Measurements from ENCODE around the gene FOXL1.

FOXL1 gene

DNA sequence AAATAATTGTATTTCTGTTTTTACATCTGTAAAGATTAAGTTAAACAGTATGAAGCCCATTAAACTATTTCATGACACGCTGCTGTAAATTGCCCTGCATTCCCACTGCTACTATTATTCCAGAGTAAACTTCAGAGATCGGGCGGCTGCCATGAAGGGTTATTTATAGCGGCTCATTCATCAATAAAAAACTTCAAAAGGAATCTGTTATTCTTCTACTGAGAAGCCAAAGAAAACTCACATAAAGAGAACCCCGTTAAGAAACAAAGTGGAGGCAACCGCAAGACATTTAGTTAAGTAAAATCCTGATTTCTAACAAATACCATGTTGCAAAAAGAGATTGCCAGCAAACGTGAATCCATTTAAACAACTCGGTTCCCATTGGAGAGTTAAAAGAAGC lies 16.4 kb downstream of the FOXL1 start:
- H3F3A ChIP-seq (ENCODE audit: insufficient read depth, low read length) = no peaks in the 10 kb centered on the region
- no peak overlapping the region for H2AFZ ChIP-seq (ENCODE audit: low read length)
- H3K27me3 ChIP-seq (ENCODE audit: insufficient read depth, low read length) = peaks cover 8% of the 10 kb centered on the region; the same call in 1 of the 2 replicates
- no peaks in the 10 kb centered on the region for H3K9me2 ChIP-seq (ENCODE audit: low read depth, low read length)
- no peaks in the 10 kb centered on the region; the same call in 1 of the 2 replicates for H3K36me3 ChIP-seq (ENCODE audit: insufficient read depth, low read length)
- H3K9me3 ChIP-seq (ENCODE audit: low read length) = no peaks in the 10 kb centered on the region
- no peak overlapping the region for H3K4me3 ChIP-seq (ENCODE audit: low read depth, low read length, poor library complexity, severe bottlenecking)
- no peaks in the 10 kb centered on the region for H4K20me1 ChIP-seq (ENCODE audit: insufficient read depth, low read length)
- H3K27ac ChIP-seq (ENCODE audit: low read depth, low read length, poor library complexity, severe bottlenecking) = no peak overlapping the region
- H3K4me2 ChIP-seq (ENCODE audit: low read length) = no peak overlapping the region
- no peak overlapping the region for H3K9ac ChIP-seq (ENCODE audit: low read length)
- TF ChIP-seq EZH2 (IDR thresholded peaks at IDR 0.05; ENCODE audit: borderline replicate concordance, low read length) = no peak
- TF ChIP-seq, protein P1, sequence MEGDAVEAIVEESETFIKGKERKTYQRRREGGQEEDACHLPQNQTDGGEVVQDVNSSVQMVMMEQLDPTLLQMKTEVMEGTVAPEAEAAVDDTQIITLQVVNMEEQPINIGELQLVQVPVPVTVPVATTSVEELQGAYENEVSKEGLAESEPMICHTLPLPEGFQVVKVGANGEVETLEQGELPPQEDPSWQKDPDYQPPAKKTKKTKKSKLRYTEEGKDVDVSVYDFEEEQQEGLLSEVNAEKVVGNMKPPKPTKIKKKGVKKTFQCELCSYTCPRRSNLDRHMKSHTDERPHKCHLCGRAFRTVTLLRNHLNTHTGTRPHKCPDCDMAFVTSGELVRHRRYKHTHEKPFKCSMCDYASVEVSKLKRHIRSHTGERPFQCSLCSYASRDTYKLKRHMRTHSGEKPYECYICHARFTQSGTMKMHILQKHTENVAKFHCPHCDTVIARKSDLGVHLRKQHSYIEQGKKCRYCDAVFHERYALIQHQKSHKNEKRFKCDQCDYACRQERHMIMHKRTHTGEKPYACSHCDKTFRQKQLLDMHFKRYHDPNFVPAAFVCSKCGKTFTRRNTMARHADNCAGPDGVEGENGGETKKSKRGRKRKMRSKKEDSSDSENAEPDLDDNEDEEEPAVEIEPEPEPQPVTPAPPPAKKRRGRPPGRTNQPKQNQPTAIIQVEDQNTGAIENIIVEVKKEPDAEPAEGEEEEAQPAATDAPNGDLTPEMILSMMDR (IDR thresholded peaks at IDR 0.05; ENCODE audit: low read length) = no peak
- H3K4me1 ChIP-seq (ENCODE audit: insufficient read depth, low read length, severe bottlenecking) = no peaks in the 10 kb centered on the region
- no peaks in the 10 kb centered on the region for H3K79me2 ChIP-seq (ENCODE audit: insufficient read depth, low read length)

DNA sequence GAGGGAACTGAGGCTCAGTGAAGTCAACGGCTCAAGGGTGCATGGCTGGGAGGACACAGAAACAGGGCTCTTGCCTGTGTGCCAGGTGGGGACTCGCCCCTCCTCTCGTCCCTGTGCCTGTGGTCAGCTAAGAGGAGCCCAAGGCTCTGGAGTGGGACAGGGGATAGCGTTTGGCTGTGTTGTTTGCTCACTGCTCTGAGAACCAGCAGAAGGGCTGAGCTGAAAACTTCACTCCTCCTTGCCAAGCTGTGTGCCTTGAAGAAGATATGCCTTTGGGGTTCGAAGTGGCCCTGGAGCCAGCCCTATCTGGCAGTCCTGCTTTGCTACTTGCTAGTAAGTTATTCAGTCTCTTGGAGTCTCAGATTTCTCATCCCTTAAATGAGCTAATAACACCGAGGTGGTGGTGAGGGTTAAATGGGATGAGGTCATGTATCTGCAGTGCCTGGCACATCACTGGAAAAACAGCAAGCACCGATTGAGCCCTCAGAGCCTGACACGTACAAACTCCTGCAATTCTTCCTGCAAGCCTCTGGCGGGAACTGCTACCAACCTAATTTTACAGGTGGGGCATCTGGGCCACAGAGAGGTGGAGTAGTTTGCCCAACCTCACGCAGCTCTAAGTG lies 17.7 kb downstream of the FOXL1 start:
- Histone ChIP-seq H3K36me3 (ENCODE audit: insufficient read depth, low read length) (no peaks in the 10 kb centered on the region; the same call in 1 of the 2 replicates), H2AFZ (ENCODE audit: low read length) (no peak overlapping the region), H3K4me3 (ENCODE audit: low read depth, low read length, poor library complexity, severe bottlenecking) (no peak overlapping the region), H3K4me1 (ENCODE audit: insufficient read depth, low read length, severe bottlenecking) (no peaks in the 10 kb centered on the region), H4K20me1 (ENCODE audit: insufficient read depth, low read length) (no peaks in the 10 kb centered on the region), H3K9ac (ENCODE audit: low read length) (no peak overlapping the region), H3K4me2 (ENCODE audit: low read length) (no peak overlapping the region), H3F3A (ENCODE audit: insufficient read depth, low read length) (no peaks in the 10 kb centered on the region), H3K27me3 (ENCODE audit: insufficient read depth, low read length) (peaks cover 8% of the 10 kb centered on the region; the same call in 1 of the 2 replicates), H3K27ac (ENCODE audit: low read depth, low read length, poor library complexity, severe bottlenecking) (no peak overlapping the region), H3K9me3 (ENCODE audit: low read length) (no peaks in the 10 kb centered on the region), H3K79me2 (ENCODE audit: insufficient read depth, low read length) (no peaks in the 10 kb centered on the region), H3K9me2 (ENCODE audit: low read depth, low read length) (no peaks in the 10 kb centered on the region)
- TF ChIP-seq, protein P1 (IDR thresholded peaks at IDR 0.05; ENCODE audit: low read length) = no peak
- no peak for TF ChIP-seq EZH2 (IDR thresholded peaks at IDR 0.05; ENCODE audit: borderline replicate concordance, low read length)

DNA sequence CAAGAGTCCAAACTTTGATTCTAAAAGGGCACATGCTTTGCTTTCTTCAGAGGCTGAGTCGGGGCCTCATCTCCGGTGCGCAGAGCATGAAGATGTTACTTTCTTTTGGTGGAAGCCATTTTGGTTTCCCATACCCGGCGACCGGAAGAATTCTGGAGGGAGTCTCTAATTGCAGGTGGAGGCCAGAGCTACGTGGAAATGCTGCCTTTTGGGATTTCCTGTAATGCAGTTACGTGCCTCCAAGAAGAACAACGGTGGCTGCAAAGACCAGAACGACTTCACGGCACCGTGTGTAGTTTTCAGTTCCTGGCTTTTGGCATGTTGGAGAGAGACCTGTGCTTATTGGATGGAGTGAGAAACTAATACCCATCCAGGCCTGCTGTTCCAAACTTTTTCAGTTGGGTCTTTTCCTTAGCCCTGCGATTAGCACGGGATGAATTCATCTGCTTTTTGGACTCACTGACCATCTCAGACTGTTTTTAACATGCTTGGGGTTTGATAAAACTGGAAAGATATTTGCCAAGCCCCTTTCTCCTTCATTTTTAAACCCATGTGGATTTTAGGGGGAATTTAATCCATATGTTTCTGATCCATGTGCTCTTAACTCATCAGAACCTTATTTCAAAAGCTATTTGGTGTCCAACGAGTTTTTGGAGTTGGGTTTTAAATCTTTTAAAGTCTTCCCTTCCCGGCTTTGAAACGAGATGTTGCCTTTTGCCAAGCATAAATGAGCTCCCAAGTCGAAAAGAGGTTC lies 19.0 kb downstream of the FOXL1 start:
- no peak overlapping the region for H3K9ac ChIP-seq (ENCODE audit: low read length)
- peaks cover 8% of the 10 kb centered on the region; the same call in 1 of the 2 replicates for H3K27me3 ChIP-seq (ENCODE audit: insufficient read depth, low read length)
- no peak overlapping the region for H3K4me2 ChIP-seq (ENCODE audit: low read length)
- H3K4me3 ChIP-seq (ENCODE audit: low read depth, low read length, poor library complexity, severe bottlenecking) = no peak overlapping the region
- H2AFZ ChIP-seq (ENCODE audit: low read length) = no peak overlapping the region
- H3K36me3 ChIP-seq (ENCODE audit: insufficient read depth, low read length) = no peaks in the 10 kb centered on the region; the same call in 1 of the 2 replicates
- H3K4me1 ChIP-seq (ENCODE audit: insufficient read depth, low read length, severe bottlenecking) = no peaks in the 10 kb centered on the region
- H3K9me3 ChIP-seq (ENCODE audit: low read length) = no peaks in the 10 kb centered on the region
- no peaks in the 10 kb centered on the region for H4K20me1 ChIP-seq (ENCODE audit: insufficient read depth, low read length)
- H3K27ac ChIP-seq (ENCODE audit: low read depth, low read length, poor library complexity, severe bottlenecking) = no peak overlapping the region
- TF ChIP-seq, protein P1 (IDR thresholded peaks at IDR 0.05; ENCODE audit: low read length) = no peak
- TF ChIP-seq EZH2 (IDR thresholded peaks at IDR 0.05; ENCODE audit: borderline replicate concordance, low read length) = no peak
- no peaks in the 10 kb centered on the region for H3F3A ChIP-seq (ENCODE audit: insufficient read depth, low read length)
- H3K9me2 ChIP-seq (ENCODE audit: low read depth, low read length) = no peaks in the 10 kb centered on the region
- H3K79me2 ChIP-seq (ENCODE audit: insufficient read depth, low read length) = no peaks in the 10 kb centered on the region
